GM18868 (cell line): ENCODE results near the gene TRIM2.

Source experiments
- ATAC-seq: cut with Tn5 transposase; IDR thresholded peaks from one replicate; pipeline ENCODE4 v1.9.1; 2021; ENCODE audit warnings: mild to moderate bottlenecking, moderate library complexity; ENCODE audit not compliant: unreplicated experiment

TRIM2 gene

DNA sequence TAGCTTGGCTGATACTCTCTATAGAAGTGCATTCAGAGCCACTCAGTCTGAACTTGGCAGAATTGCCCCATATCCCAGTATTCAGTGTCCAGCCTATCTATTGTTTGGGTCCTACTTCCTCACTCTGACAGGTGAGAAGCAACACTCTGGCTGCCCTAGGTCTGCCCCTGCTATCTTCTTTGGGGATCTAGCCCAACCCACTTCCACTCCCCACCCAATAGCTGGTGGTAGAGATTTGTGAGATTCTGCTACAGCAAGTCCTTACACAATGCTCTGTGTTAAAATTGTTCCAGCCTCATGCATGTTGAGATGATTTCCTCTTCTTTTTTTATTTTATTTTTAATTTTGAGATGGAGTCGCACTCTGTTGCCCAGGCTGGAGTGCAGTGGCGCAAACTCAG, 67.6 kb downstream of the TRIM2 start:
- ATAC-seq: no peak

DNA sequence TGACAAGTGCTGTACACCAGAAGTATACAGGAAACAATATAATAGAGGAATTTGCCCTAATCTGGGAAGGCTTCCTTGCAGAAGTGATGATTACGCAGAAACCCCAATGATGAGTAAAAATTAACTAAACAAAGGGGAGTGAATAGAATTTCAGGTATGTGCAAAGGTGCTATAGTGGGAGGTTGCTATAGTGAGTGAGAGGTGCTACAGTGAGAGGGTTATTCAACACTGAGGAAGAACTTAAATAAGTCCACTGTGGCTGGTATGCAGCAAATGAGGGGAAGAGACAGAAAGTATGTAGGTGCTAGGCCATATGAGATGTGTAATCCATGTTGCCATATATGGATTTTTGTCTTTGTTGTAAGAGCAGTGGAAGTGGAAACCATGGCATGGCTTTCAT, 69.5 kb downstream of the TRIM2 start:
- no peak for ATAC-seq

DNA sequence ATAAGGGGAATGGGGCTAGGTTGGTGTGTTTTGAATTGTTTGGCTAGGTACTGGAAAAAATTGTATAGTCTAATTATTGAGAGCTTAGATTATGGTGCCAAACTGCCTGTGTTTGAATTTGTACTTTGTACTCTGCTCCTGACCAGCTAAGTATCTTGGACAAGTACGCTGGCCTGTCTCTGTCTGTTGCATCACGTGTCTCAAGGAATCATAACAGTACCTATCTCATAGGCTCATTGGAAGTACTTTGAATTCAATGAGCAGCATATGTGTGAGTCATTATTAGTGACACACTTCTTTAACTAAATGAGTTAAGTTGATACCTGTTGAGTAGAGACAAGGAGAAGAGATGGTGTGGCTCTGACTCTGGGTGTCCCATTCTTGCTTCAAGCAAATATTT, 70.7 kb downstream of the TRIM2 start:
- no peak for ATAC-seq

DNA sequence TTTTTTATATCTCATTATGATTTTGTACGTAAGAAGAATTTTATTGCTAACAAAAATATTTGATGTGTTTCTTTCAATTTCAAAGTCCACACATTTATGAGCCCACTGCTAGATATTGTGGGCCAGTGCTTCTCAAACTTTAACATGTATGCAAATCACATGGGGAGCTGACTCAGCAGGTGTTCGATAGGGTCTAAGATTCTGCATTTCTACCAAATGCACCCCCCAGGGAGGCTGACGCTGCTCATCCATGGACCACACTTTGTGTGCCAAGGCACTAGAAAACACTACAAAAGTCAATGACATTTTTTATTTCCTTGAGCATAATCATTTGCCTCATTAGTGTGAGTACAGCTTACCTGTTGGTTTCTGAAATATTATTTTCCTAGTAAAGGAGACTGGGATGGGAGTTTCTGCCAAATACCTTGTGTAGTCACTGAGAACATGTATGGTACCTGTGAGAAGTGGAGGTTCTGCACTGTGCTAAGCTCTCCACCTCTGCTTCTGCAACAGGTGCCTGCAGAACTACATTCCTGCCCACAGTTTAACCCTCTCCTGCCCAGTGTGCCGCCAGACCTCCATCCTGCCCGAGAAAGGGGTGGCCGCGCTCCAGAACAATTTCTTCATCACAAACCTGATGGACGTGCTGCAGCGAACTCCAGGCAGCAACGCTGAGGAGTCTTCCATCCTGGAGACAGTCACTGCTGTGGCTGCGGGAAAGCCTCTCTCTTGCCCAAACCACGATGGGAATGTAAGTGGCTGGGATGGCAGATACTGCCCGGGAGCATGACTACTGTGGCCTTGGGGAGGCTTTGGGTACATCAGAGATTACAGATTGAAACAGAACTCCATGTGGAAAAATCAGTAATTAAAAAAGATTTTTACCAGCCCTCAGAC, 71.4 kb downstream of the TRIM2 start:
- ATAC-seq: no peak

DNA sequence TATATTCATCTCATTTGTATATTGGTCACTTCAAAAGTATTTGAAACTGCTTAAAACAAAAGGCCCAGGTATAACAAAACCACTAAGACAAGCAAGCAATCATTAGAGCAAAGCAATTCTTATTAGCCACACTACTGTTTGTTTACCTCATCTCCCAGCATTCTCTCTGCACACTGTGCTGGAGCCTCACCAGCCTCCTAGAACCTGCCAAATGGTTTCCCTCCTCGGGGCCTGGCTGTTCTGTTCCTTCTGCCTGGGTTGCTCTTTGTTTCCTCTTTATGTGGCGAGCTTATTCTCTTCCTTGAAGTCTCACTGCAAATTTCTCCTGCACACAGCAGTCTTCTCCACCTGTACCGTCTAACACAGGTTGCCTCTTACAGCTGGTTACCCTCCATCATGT, 72.7 kb downstream of the TRIM2 start:
- ATAC-seq: no peak

DNA sequence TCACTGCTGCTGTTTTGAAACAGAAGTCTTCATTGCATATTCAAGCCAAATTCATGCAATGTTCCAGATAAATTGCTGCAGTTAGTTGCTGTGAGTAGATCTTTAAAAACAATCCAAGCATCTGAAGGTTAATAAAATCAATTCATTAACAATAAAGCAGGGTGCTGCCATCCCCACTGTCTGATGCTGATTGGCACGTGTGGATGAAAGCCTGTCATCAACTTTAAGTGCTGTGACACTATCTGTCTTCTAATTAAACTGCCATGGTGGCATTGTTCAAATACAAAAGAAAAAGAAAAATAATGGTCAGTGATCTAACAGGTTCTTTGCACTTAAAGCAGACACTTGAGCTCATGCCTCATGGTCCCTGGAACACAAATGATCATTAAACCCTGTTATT, 77.2 kb downstream of the TRIM2 start:
- ATAC-seq: no peak

DNA sequence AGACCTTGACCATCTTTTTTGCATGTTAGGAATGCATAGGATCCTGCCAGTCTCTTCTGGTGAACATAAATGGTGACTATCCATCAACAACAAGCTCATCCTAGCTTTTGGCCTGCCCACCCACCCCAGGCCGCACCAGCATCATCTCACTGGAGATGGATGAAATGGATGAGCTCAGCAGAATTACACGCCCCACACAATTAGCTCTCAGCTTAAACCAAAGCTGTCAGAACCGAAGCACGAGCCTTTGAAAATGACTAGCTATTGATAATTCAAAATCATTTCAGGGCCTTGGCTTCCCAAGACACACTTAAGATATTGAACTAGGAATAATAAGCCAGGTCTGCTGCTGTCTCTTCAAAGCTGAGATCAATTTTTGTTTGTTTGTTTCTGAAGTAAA, 77.8 kb downstream of the TRIM2 start:
- ATAC-seq: no peak

DNA sequence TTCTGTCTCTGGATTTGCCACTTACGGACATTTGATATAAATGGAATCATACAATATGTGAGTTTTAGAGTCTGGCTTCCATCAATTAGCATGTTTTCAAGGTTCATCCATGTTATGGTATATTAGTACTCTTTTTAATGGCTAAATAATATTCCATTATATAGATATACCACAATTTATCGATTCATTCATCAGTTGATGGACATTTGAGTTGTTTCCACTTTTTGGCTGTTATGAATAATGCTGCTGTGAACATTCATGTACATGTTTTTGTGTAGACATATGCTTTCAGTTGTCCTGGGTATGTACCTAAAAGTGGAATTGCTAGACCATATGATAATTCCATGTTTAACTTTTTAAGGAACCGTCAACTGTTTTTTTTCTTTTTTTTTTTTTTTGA, 79.0 kb downstream of the TRIM2 start:
- no peak for ATAC-seq

DNA sequence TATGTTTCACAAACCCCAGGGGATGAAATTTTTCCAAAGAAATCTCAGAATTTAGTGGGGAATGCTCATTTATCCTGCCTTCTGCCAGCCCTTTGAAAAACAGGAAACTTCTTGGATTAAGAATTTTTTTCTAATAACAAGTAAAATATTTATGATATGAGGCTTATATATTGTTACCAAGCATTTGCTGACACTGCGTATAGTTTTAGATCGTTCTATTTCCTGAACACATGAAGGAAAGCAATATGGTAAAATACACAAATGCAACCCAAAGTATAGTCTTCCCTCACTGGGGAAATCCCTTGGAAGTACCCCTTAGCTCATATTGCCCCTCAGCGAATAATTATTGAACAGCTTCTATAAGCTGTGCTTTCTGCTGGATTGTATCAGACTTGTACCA, 85.9 kb downstream of the TRIM2 start:
- ATAC-seq: no peak

DNA sequence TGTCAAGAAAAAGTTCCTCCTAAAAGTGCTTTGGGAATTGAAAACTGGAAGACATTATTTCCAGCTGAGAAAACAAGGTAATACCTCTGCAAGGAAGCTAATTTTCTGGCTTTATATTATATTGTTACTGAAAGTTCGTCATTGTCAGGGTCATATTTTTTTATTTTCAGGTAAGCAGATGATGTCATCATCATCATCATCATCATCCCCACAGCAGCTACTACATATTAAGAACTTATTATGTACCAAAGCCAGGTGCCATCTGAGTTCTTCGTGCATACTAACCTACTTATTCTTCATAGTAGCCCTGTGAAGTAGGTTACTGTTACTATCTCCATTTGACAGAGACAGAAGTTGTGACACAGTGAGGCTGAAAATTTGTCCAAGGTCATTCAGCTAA, 87.3 kb downstream of the TRIM2 start:
- ATAC-seq: no peak

DNA sequence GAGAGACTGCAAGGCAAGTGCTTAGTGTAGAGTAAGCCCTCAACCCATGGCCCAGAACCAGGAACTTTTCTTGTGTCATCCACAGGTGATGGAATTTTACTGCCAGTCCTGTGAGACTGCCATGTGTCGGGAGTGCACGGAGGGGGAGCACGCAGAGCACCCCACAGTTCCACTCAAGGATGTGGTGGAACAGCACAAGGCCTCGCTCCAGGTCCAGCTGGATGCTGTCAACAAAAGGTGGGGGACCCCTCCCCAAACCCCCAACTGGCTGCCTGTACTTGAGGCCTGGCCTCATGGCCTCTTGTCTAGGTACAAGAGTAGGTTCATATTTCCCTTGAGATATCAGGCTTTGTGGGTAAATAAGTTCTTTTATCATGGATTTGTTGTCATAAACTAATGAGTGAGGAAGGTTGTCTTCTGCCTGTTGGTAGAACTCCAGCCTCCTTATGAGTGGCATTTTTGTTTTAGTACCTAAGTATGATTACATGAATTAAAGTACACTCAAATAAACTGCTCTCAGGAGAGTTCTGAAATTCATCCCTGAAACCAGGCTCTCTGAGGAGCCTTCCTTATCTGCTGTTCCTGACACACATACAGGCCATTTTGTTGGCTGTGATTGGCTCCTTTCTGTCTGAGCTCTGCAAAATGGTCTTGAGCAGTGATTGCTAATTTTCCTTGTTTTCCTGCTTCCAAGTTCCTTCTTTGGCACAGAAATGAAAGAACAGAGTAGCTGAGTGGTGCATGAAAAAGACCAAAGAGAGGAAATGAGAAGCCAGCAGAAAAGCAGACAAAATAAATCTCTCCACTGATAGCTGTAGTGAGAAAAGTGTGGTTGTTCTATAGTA, 88.9 kb downstream of the TRIM2 start:
- no peak for ATAC-seq

DNA sequence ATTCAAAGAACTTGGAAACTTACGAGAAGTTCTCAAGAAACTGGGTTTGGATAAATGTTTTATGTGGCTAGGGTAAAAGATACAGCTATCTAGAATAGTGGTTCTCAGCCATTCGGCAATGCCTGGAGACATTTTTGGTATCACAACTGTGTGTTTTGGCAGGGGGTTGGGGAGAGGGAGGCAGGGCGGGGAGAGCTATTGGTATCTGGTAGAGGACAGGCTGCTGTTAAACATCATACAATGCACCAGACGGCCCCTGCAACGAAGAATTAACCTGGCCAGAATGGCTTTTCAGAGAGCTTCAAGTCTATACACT, 89.5 kb downstream of the TRIM2 start:
- no peak for ATAC-seq

DNA sequence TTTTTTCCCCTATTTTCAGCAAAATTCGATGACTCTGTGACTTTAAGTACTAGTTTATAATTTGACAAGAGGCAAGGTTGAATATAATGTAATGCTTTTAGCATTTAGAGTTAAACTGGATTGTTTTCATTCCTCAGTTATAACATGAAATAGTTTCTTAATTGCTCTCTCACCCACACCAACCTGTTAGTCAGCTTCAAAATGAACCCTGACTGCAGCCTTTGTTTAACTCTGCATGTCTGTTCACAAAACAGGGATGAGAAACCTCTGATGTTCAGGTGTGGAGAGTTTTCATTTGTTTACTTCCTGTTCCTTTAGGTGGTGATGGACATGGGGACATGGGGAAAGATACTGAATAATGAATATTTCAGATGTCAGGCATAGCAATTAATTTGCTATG, 90.4 kb downstream of the TRIM2 start:
- no peak for ATAC-seq

DNA sequence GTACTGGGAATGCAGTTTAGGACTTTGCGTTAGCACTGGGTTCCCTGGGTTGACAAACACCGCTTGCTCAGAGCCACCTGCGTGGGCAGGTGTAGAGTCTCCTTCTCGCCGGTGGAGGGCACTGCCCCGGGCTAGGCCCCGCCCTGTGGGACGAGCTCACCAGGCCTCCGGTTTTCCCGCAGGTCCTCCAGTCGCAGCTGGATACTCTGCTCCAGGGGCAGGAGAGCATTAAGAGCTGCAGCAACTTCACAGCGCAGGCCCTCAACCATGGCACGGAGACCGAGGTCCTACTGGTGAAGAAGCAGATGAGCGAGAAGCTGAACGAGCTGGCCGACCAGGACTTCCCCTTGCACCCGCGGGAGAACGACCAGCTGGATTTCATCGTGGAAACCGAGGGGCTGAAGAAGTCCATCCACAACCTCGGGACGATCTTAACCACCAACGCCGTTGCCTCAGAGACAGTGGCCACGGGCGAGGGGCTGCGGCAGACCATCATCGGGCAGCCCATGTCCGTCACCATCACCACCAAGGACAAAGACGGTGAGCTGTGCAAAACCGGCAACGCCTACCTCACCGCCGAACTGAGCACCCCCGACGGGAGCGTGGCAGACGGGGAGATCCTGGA, 91.0 kb downstream of the TRIM2 start:
- ATAC-seq: no peak

DNA sequence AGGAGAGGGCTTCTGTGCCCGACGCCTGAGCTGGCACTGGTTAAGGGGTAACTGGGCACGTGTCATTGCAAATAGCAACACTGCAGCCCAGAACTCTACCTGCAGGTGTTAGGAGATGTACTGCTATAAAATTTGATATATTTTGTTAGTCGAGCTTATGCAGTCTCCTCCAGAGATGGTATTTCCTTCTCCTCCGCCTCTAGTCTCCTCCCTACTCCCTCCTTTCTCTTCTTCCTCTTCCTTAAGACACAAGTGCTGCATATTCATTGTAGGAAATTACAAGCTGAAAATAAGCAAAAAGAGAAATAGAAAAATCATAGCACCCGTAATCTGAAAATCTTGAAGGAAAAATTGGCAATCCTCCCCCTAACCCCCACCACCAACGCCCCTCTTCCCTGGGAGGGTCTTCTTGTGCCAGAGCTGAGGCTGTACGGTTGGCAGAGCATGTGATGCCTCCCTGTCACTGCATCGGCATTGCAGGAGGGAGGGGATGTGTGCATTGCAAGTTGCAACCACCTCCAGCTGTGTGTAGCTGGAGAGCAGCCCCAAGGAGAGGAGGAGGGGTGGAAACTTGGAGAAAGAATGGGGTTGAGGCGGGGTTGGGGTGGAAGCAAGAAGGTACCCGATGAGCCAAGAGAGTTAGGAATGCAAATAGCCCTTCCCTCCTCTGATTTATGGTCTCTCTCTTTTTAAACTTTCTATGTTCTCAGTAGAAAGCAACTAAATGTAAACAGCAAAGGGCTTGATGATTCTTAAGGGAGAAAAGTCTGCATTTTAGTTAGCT, 92.0 kb downstream of the TRIM2 start:
- ATAC-seq: no peak

DNA sequence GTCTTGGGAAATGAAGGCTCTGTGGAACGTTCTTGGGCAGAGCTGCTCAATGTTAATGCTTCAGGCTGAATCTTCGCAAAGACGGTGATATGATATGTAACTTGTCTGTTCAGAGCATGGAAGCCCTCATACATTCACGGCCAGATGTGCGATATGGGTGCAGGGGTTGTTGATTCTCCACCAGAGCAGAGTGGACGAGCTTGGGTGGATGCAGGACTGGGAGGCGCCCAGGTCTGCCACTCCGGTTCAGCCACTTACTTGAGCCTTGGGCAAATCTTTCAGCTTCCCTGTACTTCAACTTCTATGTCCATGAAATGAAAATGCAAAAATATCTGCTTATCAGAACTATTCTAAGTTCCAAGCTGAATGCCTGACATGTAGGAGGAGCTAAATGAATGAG, 92.9 kb downstream of the TRIM2 start:
- ATAC-seq: no peak

DNA sequence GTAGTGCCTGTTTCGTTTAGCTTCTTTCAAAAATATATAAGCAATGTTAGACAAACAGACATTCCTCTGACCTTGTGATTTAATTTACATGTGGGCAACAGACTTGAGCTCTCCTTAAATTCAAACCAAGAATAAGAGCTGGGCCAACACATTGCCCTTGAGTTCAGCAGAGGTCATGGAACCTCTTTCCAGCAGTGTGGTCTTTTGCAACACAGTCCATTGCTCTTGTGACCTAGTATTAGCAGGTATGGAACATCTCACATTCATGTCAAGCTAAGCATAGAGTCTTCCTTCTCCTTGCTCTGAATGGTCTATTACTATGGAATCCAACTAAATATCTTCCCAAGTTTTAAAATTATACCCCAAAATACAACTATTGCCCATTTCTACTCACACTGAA, 106.5 kb downstream of the TRIM2 start:
- no peak for ATAC-seq

DNA sequence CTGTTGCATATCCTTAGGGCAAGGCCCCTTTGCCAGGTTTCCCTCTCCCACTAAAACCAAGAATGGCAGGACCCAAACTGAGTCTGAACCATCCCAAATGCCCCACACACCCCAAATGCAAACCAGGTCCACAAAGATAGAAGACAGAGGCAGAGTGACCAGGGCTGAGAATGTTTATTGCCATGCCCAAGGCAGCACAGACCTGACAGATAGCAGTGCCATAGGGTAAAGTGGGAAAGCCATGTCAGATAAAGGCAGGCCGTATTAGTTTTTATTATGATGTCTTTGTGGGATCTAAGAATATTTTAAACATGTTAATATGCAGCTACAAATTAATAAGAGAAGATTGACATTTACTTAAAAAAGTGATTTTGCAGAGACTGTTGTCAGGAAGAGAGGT, 110.7 kb downstream of the TRIM2 start:
- no peak for ATAC-seq

DNA sequence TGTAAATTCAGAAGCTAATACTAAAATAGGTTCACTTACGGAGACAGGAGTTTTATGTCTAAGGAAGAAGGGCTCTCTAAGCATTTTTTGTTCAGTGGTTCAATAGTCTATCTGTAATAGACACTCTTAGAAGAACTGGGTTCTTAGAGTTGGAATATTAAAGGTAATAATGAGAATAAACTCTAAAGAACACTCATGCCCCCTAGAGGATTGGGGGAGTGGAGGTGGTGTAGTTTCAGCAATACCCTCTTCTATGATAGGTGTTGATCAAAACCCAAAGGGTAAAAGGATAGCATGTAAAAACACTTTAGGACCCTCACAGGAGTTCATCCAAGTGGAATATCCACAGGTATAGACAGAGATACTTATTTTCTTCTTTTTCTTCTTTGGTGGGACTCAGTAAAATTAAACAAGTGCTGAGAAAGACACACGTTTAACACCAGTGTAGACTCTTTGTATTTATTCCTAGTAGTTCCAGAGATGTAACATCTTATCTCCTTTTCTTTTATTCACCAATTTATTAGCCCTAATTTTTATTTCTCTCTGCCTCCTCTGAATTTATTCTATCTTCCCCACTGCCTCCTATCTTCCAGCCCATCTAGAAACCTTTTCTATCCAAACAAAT, 114.6 kb downstream of the TRIM2 start:
- peak; percentile 86 for ATAC-seq

DNA sequence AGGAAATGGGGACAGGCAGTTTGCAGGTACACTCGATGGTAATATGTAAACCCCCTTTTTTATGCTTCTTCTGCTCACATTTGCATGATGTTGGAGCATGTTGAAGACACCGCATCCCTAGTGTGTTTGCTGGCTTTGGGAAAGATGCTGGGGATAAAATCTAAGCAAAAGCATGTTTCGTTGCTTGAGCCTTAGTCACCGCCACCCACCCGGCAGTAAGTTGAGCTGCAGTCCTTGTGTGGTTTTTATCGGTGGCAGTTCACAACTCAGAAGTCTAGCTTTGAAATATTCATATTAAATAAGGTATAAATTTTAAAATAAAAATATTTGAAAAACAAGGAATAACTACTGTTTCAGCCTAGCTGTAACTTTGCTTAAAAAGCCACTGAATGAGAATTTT, 118.5 kb downstream of the TRIM2 start:
- no peak for ATAC-seq

DNA sequence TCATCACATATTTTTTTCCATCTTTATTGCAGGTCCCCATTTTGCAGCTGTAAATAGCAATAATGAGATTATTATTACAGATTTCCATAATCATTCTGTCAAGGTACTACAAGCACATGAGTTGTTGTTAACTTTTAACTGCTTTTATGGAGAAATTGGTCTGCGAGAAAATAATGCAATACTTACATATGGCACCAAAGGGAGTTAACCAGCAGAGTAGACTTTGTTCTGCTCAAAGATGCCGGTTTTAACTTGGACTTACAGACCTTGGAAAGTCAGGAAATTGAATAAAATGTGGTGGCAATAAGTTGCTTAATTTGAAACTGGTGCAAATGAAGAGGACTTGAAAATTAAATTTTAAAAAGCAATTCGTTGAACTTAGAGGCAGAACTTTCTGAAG, 119.8 kb downstream of the TRIM2 start:
- ATAC-seq: no peak
